Tibial artery (tissue), 4 donors: ENCODE measurements around the gene TRIP12.

ENCODE experiments used
- DNase-seq, 2 donors: peaks; one replicate each; pipeline ENCODE4 v3.0.0-alpha.2; 2019
- H3K27ac ChIP-seq, 2 donors: fragments of 200-600 bp; sonication (generic) in 1 of 2; 1 replicate in 1 of 2; 2 replicates in 1 of 2; pipeline ENCODE4 v1.5.1; 2018 to 2019; ENCODE audit warnings: mild to moderate bottlenecking in 1 of 2
- H3K27me3 ChIP-seq, 2 donors: fragments of 200-600 bp; sonication (generic) in 1 of 2; one replicate each; pipeline versions ENCODE4 v1.5.1 to v1.6.0; 2016 to 2019
- H3K36me3 ChIP-seq, 3 donors: fragments of 200-600 bp; sonication (generic) in 2 of 3; one replicate each; pipeline ENCODE4 v1.5.1; 2016 to 2019; ENCODE audit warnings: mild to moderate bottlenecking in 2 of 3
- H3K4me1 ChIP-seq, 4 donors: fragments of 200-600 bp; sonication (generic) in 2 of 4; 1 replicate in 3 of 4; 2 replicates in 1 of 4; pipeline ENCODE4 v1.5.1; 2016 to 2019
- H3K4me3 ChIP-seq, 2 donors: fragments of 200-600 bp; sonication (generic) in 1 of 2; 1 replicate in 1 of 2; 2 replicates in 1 of 2; pipeline ENCODE4 v1.5.1; 2018 to 2019; ENCODE audit warnings: mild to moderate bottlenecking in 2 of 2
- H3K9me3 ChIP-seq, 3 donors: fragments of 200-600 bp; sonication (generic) in 1 of 3; one replicate each; pipeline ENCODE4 v1.5.1; 2016 to 2019
- intact Hi-C: fragments of 100-400 bp; cut with DNase I; formaldehyde crosslinking; loops from one replicate; pipeline ENCODE4 v1.15.0; 2023; ENCODE audit warnings: low total_unique reads
- TF ChIP-seq, protein P1 (sequence below), 2 experiments: fragments of 200-600 bp in 1 of 2; fragments of 450-650 bp in 1 of 2; IDR thresholded peaks; one replicate each; pipeline ENCODE4 v1.5.1; 2017 to 2019; ENCODE audit warnings: antibody characterized with exemption in 2 of 2, mild to moderate bottlenecking in 1 of 2, moderate library complexity in 1 of 2

The TRIP12 gene

DNA sequence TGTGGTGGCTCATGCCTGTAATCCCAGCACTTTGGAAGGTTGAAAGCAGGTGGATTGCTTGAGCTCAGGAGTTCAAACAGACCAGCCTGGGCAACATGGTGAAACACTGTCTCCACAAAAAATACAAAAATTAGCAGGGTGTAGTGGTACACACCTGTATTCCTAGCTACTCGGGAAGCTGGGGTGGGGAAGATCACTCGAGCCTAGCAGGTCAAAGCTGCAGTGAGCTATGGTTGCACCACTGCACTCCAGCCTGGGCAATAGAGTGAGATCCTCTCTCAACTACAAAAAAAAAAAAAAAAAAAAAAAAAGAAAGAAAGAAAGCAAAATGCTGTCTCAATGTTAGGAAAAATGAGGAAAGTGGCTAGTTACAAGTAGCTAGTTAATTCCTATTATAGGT is 56.8 kb downstream of the TRIP12 start:
- H3K27me3 ChIP-seq: no peaks in the 10 kb centered on the region
- H3K4me3 ChIP-seq: no peak overlapping the region
- intact Hi-C loops: no loop called here
- H3K27ac ChIP-seq: no peak overlapping the region
- TF ChIP-seq, protein P1, sequence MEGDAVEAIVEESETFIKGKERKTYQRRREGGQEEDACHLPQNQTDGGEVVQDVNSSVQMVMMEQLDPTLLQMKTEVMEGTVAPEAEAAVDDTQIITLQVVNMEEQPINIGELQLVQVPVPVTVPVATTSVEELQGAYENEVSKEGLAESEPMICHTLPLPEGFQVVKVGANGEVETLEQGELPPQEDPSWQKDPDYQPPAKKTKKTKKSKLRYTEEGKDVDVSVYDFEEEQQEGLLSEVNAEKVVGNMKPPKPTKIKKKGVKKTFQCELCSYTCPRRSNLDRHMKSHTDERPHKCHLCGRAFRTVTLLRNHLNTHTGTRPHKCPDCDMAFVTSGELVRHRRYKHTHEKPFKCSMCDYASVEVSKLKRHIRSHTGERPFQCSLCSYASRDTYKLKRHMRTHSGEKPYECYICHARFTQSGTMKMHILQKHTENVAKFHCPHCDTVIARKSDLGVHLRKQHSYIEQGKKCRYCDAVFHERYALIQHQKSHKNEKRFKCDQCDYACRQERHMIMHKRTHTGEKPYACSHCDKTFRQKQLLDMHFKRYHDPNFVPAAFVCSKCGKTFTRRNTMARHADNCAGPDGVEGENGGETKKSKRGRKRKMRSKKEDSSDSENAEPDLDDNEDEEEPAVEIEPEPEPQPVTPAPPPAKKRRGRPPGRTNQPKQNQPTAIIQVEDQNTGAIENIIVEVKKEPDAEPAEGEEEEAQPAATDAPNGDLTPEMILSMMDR (IDR thresholded peaks at IDR 0.05): no peak
- peaks cover 0 to 36% (median 0%) of the 10 kb centered on the region in 4 donors for H3K4me1 ChIP-seq
- peaks cover 0 to 8% (median 0%) of the 10 kb centered on the region in 3 donors for H3K36me3 ChIP-seq
- H3K9me3 ChIP-seq: no peaks in the 10 kb centered on the region
- DNase-seq: no peak

DNA sequence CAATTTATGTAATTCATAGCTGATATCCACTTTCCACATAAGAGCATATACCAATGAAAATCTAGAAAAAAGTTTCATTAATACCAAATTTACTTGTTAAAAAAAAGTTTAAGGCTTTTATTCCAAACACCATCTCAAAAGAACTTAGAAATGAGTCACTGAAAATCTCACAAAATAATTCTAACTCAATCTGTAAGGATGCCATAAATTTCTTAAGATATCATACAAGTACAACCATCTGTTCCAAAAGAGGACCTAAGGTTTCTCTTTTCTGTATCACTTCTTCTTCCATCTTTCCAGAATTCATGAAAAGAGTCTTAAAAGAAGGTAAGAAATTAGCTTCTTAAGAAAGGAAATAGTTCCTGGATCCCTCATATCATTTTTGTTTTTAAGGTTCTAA is 60.4 kb downstream of the TRIP12 start:
- Histone ChIP-seq H3K27ac (no peak overlapping the region), H3K4me3 (no peak overlapping the region), H3K4me1 (peaks cover 0 to 28% (median under 1%) of the 10 kb centered on the region in 4 donors), H3K9me3 (no peaks in the 10 kb centered on the region), H3K36me3 (peaks cover 20 to 26% (median 24%) of the 10 kb centered on the region in 3 donors), H3K27me3 (no peaks in the 10 kb centered on the region)
- TF ChIP-seq, protein P1 (IDR thresholded peaks at IDR 0.05): no peak
- intact Hi-C loops: no loop called here
- DNase-seq: no peak

DNA sequence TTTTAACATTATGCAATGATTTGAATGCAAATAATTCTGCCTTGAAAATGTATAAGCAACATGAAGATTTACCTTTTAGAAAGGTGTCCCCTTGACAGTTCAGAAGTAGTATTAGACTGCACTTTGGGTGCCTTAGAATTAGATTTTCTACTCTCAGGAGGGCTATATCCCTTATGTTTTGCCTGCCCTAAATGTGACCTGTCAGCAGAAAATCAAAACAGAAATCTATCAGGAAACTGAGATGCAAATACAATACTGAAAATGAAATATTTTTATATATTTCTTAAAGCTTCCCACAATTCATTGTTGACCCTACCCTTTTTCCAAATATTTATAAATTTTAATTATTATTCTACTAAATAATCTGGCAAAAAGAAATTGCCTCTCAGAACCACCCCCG is 61.5 kb downstream of the TRIP12 start:
- intact Hi-C loops: no loop called here
- Histone ChIP-seq H3K4me3 (no peak overlapping the region), H3K9me3 (no peaks in the 10 kb centered on the region), H3K27ac (no peak overlapping the region), H3K36me3 (peaks cover 20 to 31% (median 25%) of the 10 kb centered on the region in 3 donors), H3K4me1 (peaks cover 0 to 23% (median 1%) of the 10 kb centered on the region in 4 donors), H3K27me3 (no peaks in the 10 kb centered on the region)
- TF ChIP-seq, protein P1 (IDR thresholded peaks at IDR 0.05): no peak
- no peak for DNase-seq

DNA sequence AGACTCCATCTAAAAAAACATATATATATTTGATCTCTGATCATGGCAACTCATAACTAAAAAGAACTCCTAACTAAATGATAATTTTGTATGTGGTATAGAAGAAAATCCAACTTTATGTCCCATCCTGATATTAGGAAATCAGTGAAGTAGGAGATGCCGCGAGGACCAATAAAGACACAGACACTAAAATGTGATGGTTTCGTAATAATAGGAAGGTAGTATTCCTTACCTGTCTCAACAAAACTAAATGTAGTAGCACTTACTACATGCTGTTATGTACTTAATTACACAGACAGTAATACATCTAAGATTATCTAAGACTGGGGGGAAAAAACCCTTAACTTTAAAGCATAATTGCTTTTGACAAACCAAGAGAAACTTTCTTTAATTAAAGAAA is 63.5 kb downstream of the TRIP12 start:
- Histone ChIP-seq H3K27ac (no peak overlapping the region), H3K36me3 (peaks cover 20 to 31% (median 25%) of the 10 kb centered on the region in 3 donors), H3K4me1 (peaks cover 0 to 10% (median 1%) of the 10 kb centered on the region in 4 donors), H3K9me3 (no peaks in the 10 kb centered on the region), H3K27me3 (no peaks in the 10 kb centered on the region), H3K4me3 (no peak overlapping the region)
- TF ChIP-seq, protein P1 (IDR thresholded peaks at IDR 0.05): no peak
- no peak for DNase-seq
- intact Hi-C loops: no loop called here

DNA sequence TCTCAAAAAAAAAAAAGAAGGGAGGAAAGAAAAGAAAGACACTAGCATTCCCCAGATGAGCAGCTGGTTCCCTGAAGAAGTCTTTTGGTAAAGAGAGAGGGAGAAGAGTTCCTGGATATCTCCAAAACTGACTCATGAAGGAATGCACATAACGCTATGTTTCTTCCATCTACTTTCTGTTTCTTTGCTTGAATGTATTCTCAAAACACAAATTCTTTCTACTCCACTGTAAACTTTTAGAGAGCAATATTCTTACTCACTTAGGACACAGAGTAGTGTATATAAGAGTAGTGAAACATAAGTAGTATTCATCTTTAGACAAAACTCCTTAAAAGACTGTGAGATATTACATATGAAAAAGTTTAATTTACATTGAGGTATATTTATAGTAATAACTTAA is 64.2 kb downstream of the TRIP12 start:
- no peak for DNase-seq
- Histone ChIP-seq H3K27ac (no peak overlapping the region), H3K4me1 (peaks cover 0 to 5% (median 1%) of the 10 kb centered on the region in 4 donors), H3K4me3 (no peak overlapping the region), H3K36me3 (peaks cover 20 to 31% (median 25%) of the 10 kb centered on the region in 3 donors), H3K9me3 (no peaks in the 10 kb centered on the region), H3K27me3 (no peaks in the 10 kb centered on the region)
- intact Hi-C loops: no loop called here
- TF ChIP-seq, protein P1 (IDR thresholded peaks at IDR 0.05): no peak

DNA sequence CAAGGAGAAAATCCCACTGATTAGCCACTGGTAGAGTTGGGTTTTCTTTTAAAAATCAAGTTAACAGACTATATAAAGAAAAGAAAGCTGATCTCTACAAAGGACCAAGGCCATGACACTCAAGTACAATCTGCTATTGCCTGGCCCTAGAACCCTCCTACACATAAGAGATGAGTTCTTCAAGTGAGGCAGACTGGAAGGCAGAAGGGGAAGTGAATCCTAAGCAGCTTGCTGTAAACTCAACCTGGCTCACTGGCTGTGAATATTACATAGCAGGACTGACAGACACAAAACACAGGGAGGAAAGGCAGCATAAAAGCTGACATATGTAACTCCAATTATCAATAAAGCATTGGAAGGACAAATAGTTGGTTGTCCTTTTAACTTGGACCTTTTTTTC is 65.4 kb downstream of the TRIP12 start:
- no peak for DNase-seq
- Histone ChIP-seq H3K4me3 (no peak overlapping the region), H3K36me3 (peaks cover 20 to 35% (median 29%) of the 10 kb centered on the region in 3 donors), H3K4me1 (peaks cover 0 to 5% (median 1%) of the 10 kb centered on the region in 4 donors), H3K9me3 (no peaks in the 10 kb centered on the region), H3K27me3 (no peaks in the 10 kb centered on the region), H3K27ac (no peak overlapping the region)
- TF ChIP-seq, protein P1 (IDR thresholded peaks at IDR 0.05): no peak
- intact Hi-C loops: no loop called here
